Activated CD8-positive, alpha-beta memory T cell treated with anti-CD3 and anti-CD28 coated beads, Interleukin-2, amount 50 U/mL, for 24 hours (primary cell): ENCODE results near the gene UTP14C.
"Not testable (repeated sequence)": the region's sequence is repeated elsewhere in the genome, so short reads cannot be mapped to it uniquely, and the experiment has no call there.

Source experiments
- DNase-seq: peaks from one replicate; pipeline ENCODE4 v3.0.0-alpha.2; 2020; ENCODE audit errors: extremely low read depth

UTP14C gene

GRCh38 chr13:52024481-52024880 lies at the start of gene UTP14C:
Gene UTP14C (plus strand): TSS chr13:52024691. CDS start chr13:52028805, 4,114 bp downstream.
- DNase-seq: no peak

GRCh38 chr13:51976423-51976822 lies 48.1 kb upstream of the UTP14C start:
- no peak for DNase-seq

- DNase-seq: no peak
These were observed 47.6 kb upstream of the UTP14C start for GRCh38 chr13:51976890-51977289.

- DNase-seq: no peak
These were observed 46.9 kb upstream of the UTP14C start for GRCh38 chr13:51977625-51978024.

GRCh38 chr13:51978796-51979556 lies 45.5 kb upstream of the UTP14C start:
- no peak for DNase-seq

- DNase-seq: no peak
These were observed 43.6 kb upstream of the UTP14C start for GRCh38 chr13:51980908-51981307.

- DNase-seq: no peak
These were observed 43.1 kb upstream of the UTP14C start for GRCh38 chr13:51981355-51981754.

GRCh38 chr13:51983292-51983691 lies 41.2 kb upstream of the UTP14C start:
- not testable (repeated sequence) for DNase-seq

- not testable (repeated sequence) for DNase-seq
These were observed 39.6 kb upstream of the UTP14C start for GRCh38 chr13:51984904-51985303.

GRCh38 chr13:51988988-51989618 lies 35.4 kb upstream of the UTP14C start:
- DNase-seq: no peak

GRCh38 chr13:51993713-51994112 lies 30.8 kb upstream of the UTP14C start:
- DNase-seq: no peak

- DNase-seq: no peak
These were observed 28.6 kb upstream of the UTP14C start for GRCh38 chr13:51995677-51996551.

GRCh38 chr13:51996641-51997040 lies 27.9 kb upstream of the UTP14C start:
- DNase-seq: no peak

GRCh38 chr13:51997186-51997585 lies 27.3 kb upstream of the UTP14C start:
- no peak for DNase-seq

GRCh38 chr13:51997641-51998330 lies 26.7 kb upstream of the UTP14C start:
- DNase-seq: no peak

GRCh38 chr13:51998723-51999509 lies 25.6 kb upstream of the UTP14C start:
- no peak for DNase-seq

GRCh38 chr13:51999510-51999911 lies 25.0 kb upstream of the UTP14C start:
- DNase-seq: no peak

GRCh38 chr13:51999921-52000320 lies 24.6 kb upstream of the UTP14C start:
- DNase-seq: no peak

GRCh38 chr13:52001120-52001731 lies 23.3 kb upstream of the UTP14C start:
- DNase-seq: no peak

- no peak for DNase-seq
These were observed 22.1 kb upstream of the UTP14C start for GRCh38 chr13:52002361-52002760.

GRCh38 chr13:52003541-52003940 lies 20.9 kb upstream of the UTP14C start:
- no peak for DNase-seq
